Peyer's patch (tissue), 4 donors: ENCODE measurements around the gene TDG.
"Not testable (repeated sequence)": the region's sequence is repeated elsewhere in the genome, so short reads cannot be mapped to it uniquely, and the experiment has no call there.

Source experiments
- POLR2A ChIP-seq, 2 donors: fragments of 450-650 bp; IDR thresholded peaks; one replicate each; pipeline ENCODE4 v1.5.1; 2017; ENCODE audit warnings: antibody characterized with exemption in 2 of 2, mild to moderate bottlenecking in 2 of 2, moderate library complexity in 2 of 2
- TF ChIP-seq, protein P1 (sequence below), 6 experiments: fragments of 450-650 bp in 4 of 6; fragments of 200-600 bp in 2 of 6; sonication (generic) in 1 of 6; IDR thresholded peaks; one replicate each; pipeline ENCODE4 v1.5.1; 2017 to 2019; ENCODE audit warnings: antibody characterized with exemption in 6 of 6, mild to moderate bottlenecking in 3 of 6, moderate library complexity in 1 of 6

DNA sequence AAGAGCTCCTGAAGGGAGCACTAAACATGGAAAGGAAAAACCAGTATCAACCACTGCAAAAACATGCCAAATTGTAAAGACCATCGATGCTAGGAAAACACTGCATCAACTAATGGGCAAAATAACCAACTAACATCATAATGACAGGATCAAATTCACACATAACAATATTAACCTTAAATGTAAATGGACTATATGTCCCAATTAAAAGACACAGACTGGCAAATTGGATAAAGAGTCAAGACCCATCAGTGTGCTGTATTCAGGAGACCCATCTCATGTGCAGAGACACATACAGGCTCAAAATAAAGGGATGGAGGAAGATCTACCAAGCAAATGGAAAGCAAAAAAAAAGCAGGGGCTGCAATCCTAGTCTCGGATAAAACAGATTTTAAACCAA lies 70.5 kb downstream of the TDG start:
- TF ChIP-seq, protein P1, sequence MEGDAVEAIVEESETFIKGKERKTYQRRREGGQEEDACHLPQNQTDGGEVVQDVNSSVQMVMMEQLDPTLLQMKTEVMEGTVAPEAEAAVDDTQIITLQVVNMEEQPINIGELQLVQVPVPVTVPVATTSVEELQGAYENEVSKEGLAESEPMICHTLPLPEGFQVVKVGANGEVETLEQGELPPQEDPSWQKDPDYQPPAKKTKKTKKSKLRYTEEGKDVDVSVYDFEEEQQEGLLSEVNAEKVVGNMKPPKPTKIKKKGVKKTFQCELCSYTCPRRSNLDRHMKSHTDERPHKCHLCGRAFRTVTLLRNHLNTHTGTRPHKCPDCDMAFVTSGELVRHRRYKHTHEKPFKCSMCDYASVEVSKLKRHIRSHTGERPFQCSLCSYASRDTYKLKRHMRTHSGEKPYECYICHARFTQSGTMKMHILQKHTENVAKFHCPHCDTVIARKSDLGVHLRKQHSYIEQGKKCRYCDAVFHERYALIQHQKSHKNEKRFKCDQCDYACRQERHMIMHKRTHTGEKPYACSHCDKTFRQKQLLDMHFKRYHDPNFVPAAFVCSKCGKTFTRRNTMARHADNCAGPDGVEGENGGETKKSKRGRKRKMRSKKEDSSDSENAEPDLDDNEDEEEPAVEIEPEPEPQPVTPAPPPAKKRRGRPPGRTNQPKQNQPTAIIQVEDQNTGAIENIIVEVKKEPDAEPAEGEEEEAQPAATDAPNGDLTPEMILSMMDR (IDR thresholded peaks at IDR 0.05) = not testable (repeated sequence)
- TF ChIP-seq POLR2A (IDR thresholded peaks at IDR 0.05) = not testable (repeated sequence)
